H7 (cell line): ENCODE results near the gene BRS3. TPM values are rescaled to one million over a fixed set of nuclear protein-coding genes. Genes with fewer than 3 reads are reported as not detected.
A peak's percentile ranks its signal among the peaks of the same experiment; 100 is the strongest.
"Not testable (repeated sequence)": the region's sequence is repeated elsewhere in the genome, so short reads cannot be mapped to it uniquely, and the experiment has no call there.

Source experiments
- DNase-seq: peaks from one replicate; pipeline ENCODE4 v3.0.0; 2012
- H3K27me3 ChIP-seq: 2 replicates; pipeline ENCODE4 v1.6.0; 2011; ENCODE audit warnings: mild to moderate bottlenecking, low read length; ENCODE audit not compliant: control insufficient read depth, insufficient read depth
- H3K36me3 ChIP-seq: replicated peaks from 2 replicates; pipeline ENCODE4 v1.5.1; 2011; ENCODE audit warnings: low read length; ENCODE audit not compliant: control insufficient read depth, insufficient read depth
- H3K4me3 ChIP-seq: 2 replicates; pipeline ENCODE4 v1.5.1; 2011; ENCODE audit warnings: low read depth, mild to moderate bottlenecking, control low read depth, low read length, moderate library complexity; ENCODE audit not compliant: insufficient read depth
- total RNA-seq: library from RNA; depleted of rRNA; stranded (reverse); fragments of >200 nt; shearing (Covaris generic); gene quantifications from 2 replicates; pipeline ENCODE4 v1.2.3, GENCODE V29; 2014; rRNA removed

BRS3 gene
- not detected in 2 replicates for total RNA-seq

DNA sequence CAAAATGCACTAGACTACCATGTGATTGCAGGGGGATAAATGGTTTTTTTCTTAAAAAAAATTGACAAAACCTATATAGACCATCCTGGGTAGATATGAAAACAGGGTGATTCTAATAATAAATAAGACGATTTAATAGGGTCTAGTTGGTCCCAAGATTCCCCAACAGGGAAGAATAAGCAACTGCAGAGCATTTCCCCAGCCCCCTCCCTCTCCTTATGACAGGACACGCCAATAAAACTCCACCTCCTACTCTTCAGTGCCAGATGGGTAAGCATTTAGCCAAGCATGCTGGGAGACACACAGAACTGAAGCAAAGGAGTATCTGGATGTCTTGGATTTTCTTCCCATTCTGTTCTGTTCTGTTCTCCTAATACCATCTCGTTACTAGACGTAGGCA, at the start of gene BRS3:
Gene BRS3 (plus strand): TSS at position 301 of the 400 bp plus-strand sequence. CDS start 168 bp downstream, outside the sequence.
- Histone ChIP-seq H3K4me3 (no peak within 1 kb of the TSS), H3K36me3 (no peaks in the 10 kb centered on the region), H3K27me3 (no peaks in the 10 kb centered on the region; the same call in 1 of the 2 replicates)
- no peak for DNase-seq

DNA sequence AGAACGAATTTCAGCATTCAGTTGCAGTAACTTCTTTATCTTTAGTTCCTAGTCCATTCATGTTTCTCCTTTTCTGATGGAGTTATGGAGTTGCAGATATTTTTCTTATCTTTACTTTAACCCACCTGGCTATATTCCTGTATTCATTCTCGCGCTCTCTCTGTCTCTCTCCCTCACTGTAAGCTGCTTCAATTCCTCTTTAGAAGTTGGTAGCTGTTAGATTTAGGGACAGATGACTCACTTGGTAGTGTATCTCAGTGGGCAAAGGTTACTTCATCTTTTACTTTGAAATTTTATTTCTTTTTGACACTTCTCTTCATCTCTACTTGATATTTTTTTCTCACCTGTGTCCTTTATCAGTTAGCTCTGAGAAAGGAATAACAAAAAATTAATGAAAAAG, 49.6 kb upstream of the BRS3 start:
- no peak overlapping the region for H3K4me3 ChIP-seq
- no peaks in the 10 kb centered on the region for H3K36me3 ChIP-seq
- no peak for DNase-seq
- H3K27me3 ChIP-seq = no peaks in the 10 kb centered on the region

DNA sequence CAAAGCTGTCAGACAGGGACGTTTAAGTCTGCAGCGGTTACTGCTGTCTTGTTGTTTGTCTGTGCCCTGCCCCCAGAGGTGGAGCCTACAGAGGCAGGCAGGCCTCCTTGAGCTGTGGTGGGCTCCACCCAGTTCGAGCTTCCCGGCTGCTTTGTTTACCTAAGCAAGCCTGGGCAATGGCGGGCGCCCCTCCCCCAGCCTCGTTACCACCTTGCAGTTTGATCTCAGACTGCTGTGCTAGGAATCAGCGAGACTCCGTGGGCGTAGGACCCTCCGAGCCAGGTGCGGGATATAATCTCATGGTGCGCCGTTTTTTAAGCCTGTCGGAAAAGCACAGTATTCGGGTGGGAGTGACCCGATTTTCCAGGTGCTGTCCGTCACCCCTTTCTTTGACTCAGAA, 42.1 kb upstream of the BRS3 start:
- H3K4me3 ChIP-seq, H3K36me3 ChIP-seq, DNase-seq, H3K27me3 ChIP-seq: not testable (repeated sequence)

DNA sequence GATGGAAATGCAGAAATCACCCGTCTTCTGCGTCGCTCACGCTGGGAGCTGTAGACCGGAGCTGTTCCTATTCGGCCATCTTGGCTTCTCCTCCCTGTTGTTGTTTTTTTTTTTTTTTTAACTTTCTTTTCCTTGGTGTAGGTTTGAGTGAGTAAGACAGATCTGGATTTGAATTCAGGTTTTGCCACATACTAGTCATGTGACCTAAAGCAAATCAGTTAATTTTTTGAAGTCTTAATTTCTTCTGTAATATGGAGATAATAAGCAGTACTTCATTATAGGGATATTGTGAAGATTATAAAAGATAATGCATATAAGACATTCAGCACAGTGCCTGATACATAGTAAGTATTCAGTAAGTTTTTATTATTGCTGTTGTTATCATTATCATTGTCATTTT, 41.5 kb upstream of the BRS3 start:
- no peak for DNase-seq
- no peaks in the 10 kb centered on the region for H3K27me3 ChIP-seq
- H3K36me3 ChIP-seq = no peaks in the 10 kb centered on the region
- no peak overlapping the region for H3K4me3 ChIP-seq

DNA sequence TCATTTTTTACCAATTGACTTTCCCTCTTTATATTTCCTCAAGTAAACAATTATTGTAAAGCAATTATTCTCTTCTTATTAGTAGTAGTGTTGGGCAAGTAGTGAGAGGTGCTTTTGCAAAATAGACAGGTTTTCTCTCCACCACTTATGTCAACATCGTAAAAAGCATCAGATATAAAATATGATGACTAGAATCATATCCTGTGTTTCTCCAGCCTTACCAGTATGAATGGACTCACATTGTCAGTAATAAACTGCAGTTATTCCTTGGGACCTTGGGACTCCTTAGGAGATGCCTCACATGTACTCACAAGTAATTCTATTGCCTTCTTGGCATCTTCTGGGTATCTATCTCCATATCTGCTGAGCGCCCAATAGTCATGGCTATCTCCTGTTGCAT, 40.4 kb upstream of the BRS3 start:
- Histone ChIP-seq H3K36me3 (no peaks in the 10 kb centered on the region), H3K4me3 (no peak overlapping the region), H3K27me3 (no peaks in the 10 kb centered on the region)
- DNase-seq = no peak

DNA sequence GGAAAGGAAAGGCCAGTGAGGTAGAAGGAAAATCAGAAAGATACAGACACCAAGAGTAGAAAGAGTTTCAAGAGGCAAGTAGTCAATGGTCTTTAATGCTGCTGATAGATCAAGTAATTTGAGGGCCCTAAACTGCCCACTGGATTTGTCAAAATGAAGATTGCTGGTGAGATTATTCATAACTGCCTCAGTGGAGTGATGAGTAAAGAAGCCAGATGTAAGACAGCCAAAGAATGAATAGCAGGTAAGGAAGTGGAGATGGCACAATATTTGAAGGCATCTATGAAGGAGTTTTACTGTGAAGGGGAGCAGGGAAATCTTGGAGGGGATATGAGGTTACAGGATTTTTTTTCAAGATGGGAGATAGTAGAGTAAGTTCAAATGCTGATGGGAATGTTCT, 39.8 kb upstream of the BRS3 start:
- DNase-seq = no peak
- Histone ChIP-seq H3K36me3 (no peaks in the 10 kb centered on the region), H3K4me3 (no peak overlapping the region), H3K27me3 (no peaks in the 10 kb centered on the region)

DNA sequence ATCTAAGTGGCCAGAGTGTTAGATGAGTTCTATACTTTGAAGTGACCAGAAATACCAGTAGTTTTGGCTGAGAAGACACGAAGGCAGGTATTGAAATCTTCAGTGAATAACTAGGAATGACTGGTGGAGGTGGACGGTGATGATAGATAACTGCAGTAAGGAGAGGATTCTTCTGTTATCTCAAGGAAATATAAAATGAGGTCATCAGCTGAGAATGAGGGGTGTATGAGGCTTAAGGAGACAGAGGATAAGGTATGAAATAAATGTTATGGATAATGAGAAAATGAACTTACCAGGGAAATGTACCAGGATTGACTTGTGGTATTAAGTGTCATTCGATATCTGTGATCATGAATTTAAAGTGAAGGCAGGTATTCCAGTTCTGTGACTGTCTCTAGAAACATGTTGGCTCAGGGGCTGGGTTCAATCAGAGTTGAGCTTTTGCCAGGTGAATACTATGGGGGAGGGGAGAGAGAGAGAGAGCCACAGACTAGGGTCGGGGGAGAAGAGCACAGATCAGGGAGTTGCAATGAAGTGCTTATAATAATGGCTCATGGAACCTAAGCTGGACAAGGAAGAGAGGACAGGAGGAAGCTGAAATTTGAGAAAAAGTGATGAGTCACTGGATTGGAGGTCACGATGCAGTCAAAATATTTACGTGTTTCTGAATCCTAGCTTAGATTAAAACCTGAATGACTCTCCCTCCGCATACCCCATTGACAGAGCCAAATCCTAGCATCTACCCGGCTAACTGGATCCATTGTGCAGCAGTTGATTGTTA, 37.5 kb upstream of the BRS3 start:
- no peak overlapping the region for H3K4me3 ChIP-seq
- H3K27me3 ChIP-seq = no peaks in the 10 kb centered on the region
- no peaks in the 10 kb centered on the region for H3K36me3 ChIP-seq
- DNase-seq = peak; percentile 6

DNA sequence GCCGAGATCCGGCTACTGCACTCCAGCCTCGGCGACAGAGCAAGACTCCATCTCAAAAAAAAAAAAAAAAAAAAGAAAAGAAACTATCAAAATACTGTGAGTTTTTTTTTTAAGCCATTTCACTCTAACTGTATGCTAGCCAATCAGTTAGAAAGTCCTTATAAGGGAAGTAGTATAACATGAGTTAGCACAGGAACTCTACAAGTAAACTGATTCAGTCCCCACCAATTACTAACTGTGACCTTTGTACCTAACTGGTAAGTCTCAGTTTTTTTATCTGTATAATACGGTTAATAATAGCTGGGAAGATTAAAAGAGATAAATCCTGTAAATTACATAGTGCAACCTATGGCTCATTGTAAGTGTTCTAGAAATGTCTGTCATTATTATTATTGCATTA, 35.1 kb upstream of the BRS3 start:
- DNase-seq = no peak
- Histone ChIP-seq H3K27me3 (no peaks in the 10 kb centered on the region), H3K4me3 (no peak overlapping the region), H3K36me3 (no peaks in the 10 kb centered on the region)

DNA sequence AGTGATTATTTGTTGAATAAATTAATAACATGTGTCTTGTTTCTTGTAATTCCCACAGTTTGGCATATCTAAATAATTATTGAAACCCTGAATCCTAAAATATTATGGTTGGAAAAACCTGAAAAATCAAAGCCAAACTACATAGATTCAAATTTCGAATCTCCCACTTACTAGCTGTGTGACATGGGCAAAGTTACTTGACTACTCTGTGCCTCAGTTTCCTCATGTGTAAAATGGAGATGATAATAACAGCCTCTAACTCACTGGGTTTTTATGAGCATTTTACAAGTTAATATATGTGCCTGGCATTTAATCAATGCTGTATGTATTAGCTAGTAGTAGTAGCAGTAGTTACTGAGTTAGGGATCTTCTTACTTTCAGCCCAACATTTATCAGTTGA, 34.6 kb upstream of the BRS3 start:
- Histone ChIP-seq H3K4me3 (no peak overlapping the region), H3K36me3 (no peaks in the 10 kb centered on the region), H3K27me3 (no peaks in the 10 kb centered on the region)
- no peak for DNase-seq

DNA sequence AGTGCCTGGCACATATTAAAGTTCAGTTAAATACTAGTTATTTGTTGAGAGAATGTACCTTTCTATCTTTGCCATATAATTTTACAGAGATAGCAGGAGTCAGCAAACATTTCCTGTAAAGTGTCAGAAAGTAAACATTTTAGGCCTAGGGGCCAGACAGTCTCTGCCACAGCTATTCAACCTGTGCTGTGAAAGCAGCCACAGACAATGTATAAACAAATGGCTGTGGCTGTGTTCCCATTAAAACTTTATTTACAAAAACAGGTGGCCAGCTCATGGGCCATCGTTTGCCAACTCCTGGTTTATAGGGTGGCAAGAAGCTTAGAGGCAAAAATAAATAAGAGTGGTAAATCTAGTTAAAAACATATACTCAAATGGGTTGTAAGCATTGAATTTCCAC, 34.0 kb upstream of the BRS3 start:
- Histone ChIP-seq H3K36me3 (no peaks in the 10 kb centered on the region), H3K27me3 (no peaks in the 10 kb centered on the region), H3K4me3 (no peak overlapping the region)
- no peak for DNase-seq

DNA sequence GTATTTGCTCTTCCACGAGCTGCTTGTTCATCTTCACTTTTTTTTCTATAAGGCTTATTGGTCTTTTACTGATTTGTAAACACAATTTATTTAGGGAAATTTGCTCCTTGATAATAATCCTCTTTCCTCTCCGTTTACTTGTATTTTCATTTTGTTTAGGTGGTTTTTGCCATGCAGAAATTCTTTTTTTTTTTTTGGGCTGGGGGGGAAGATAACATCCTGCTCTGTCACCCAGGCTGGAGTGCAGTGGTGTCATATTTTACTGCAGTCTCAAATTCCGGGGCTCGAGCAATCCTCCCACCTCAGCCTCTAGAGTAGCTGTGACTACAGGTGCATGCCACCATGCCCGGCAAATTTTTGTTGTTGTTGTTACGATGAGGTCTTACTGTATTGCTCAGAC, 31.6 kb upstream of the BRS3 start:
- DNase-seq = no peak
- no peaks in the 10 kb centered on the region for H3K36me3 ChIP-seq
- no peaks in the 10 kb centered on the region for H3K27me3 ChIP-seq
- no peak overlapping the region for H3K4me3 ChIP-seq

DNA sequence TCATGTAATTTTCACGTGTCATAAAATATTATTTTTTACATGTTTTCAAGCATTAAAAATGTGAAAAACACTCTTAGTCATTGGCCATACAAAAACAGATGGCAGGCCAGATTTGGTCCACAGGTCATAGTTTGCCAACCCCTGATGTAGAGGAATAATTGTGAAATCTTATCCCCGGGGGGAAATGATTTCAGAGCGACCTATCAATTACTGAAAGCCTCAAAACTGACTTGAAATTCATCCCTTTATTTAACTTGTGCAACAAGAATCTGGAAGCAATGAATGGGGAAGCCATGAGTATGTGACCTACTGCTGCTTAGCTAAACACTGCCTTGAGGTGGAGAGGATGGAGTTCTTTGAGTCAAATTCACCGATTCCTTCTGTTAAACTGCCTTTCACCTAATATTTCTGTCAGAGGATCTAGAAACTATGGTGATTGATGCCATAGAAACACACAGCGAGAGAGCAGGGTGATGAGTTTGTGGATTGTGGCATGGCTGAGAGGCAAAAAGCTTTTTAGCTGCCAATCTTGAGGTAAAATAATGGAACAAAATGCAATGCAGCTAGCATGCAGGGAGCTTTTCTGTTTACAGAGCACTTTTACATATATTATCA, 30.3 kb upstream of the BRS3 start:
- H3K36me3 ChIP-seq = no peaks in the 10 kb centered on the region
- H3K4me3 ChIP-seq = no peak overlapping the region
- no peaks in the 10 kb centered on the region for H3K27me3 ChIP-seq
- DNase-seq = no peak

DNA sequence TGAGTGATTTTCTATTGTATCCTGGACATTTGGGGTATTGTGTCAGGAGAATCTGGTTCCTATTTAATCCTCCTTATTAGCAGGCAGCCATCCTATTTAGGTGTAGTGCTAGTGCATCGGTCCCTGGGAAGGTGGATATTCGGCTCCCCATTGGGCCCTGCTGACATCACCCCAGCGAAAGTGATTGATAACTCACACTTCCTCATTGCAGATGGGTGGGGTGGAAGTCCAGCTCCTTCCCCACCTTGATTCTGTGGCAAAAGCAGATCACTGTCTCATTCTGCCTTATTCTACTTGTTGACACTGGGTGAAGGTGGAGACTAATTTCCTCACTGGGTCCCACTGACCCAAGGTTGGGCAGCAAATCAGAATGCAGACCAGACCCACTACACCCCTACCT, 23.2 kb upstream of the BRS3 start:
- Histone ChIP-seq H3K4me3 (no peak overlapping the region), H3K27me3 (no peaks in the 10 kb centered on the region), H3K36me3 (no peaks in the 10 kb centered on the region)
- DNase-seq = no peak

DNA sequence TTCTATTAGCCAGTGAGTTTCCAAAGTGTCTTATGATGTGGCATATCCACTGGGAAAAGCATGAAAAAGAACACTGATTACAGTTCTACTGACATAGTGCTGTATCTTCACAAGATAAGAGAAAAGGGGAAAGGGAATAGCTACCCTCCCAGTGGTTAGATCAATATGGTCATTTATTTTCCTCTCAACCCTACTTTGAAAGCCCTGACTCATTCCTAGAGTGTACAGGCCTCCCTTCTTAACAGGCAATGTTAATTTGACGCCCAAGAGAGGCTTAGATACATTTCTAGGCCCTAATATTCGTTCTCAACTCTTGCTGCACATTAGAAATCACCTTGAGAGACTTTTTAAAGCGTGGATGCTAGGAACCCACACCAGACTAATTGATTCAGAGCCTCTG, 20.4 kb upstream of the BRS3 start:
- no peak overlapping the region for H3K4me3 ChIP-seq
- no peaks in the 10 kb centered on the region for H3K36me3 ChIP-seq
- H3K27me3 ChIP-seq = no peaks in the 10 kb centered on the region
- DNase-seq = no peak

DNA sequence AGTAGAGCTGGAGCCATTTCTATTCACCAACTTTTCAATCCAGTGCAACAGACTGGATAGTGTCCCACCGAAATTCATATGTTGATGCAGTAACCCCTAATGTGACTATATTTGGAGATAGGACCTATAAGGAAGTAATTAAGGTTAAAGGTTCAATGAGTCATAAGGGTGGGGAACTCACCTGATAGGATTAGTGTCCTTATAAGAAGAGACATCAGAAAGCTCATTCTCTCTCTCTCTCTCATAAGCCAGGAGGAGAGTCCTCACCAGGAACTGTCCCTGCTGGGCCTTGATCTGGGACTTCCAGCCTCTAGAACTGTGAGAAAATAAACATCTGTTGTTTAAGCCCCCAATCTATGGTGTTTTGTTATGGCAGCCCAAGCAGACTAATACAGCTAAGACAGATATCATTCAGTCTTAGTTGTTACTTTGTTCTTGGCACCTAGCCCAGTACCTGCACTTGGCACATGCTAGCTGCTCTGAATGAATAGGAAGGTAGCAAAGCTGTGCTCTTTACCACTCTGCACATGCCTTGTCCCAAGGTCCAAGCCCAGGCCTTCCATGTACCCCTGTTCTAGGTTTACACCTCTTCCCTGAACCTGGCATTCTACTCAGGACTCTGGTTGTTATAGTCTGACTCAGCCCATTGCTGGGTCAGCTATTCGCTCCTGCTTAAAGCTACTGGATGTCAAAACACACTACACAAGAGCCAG, 19.2 kb upstream of the BRS3 start:
- H3K27me3 ChIP-seq = no peaks in the 10 kb centered on the region
- DNase-seq = no peak
- no peaks in the 10 kb centered on the region for H3K36me3 ChIP-seq
- H3K4me3 ChIP-seq = no peak overlapping the region
